H1 (cell line): ENCODE results near the gene GPC2. TPM values are rescaled to one million over a fixed set of nuclear protein-coding genes. Genes with fewer than 3 reads are reported as not detected.

Source experiments
- CREB1 ChIP-seq: IDR thresholded peaks from 2 replicates; pipeline ENCODE4 v1.6.1; 2012; ENCODE audit warnings: inconsistent platforms
- HDAC6 ChIP-seq: IDR thresholded peaks from one replicate; pipeline ENCODE4 v1.7.1; 2012; ENCODE audit warnings: low read depth, mild to moderate bottlenecking, inconsistent platforms, low read length, moderate library complexity
- PHF8 ChIP-seq: fragments of 200-600 bp; sonication (generic); conservative IDR thresholded peaks from 2 replicates; pipeline ENCODE4 v1.7.1; 2012; ENCODE audit warnings: low read depth, mild to moderate bottlenecking, inconsistent platforms, low read length, moderate library complexity
- POLR2AphosphoS5 ChIP-seq: IDR thresholded peaks from 2 replicates; pipeline ENCODE4 v1.6.1; 2011; ENCODE audit warnings: low read depth, low read length
- USF2 ChIP-seq: IDR thresholded peaks from 2 replicates; pipeline ENCODE4 v1.6.1; 2011; ENCODE audit warnings: low read length, improper control_type of control experiment
- YY1 ChIP-seq: IDR thresholded peaks from 2 replicates; pipeline ENCODE4 v1.6.1; 2011; ENCODE audit warnings: low read depth, mild to moderate bottlenecking, low read length
- polyA plus RNA-seq, 7 experiments: library from polyadenylated mRNA; depleted of rRNA in 3 of 7; stranded (reverse) in 5 of 7; unstranded in 2 of 7; fragments of >200 nt in 5 of 7; fragments of 200-250 nt in 2 of 7; gene quantifications; 1 replicate in 5 of 7; 2 replicates in 1 of 7; 4 replicates in 1 of 7; pipeline versions ENCODE4 v1.2.1 to v1.2.3, GENCODE V29; 2011 to 2013; ENCODE audit warnings: missing spikeins in 2 of 7, mixed read lengths in 2 of 7
- total RNA-seq: library from RNA; stranded (reverse); fragmentation: NEBNext Ultra II Directional; extraction: Animal tissue kit (Norgen Biotek cat#: 25700); gene quantifications from 2 replicates; pipeline ENCODE4 v1.2.1, GENCODE V29; 2021

The GPC2 gene
- total and polyA plus RNA-seq, 2 of the 8 experiments (the other 6 are each of a cell fraction or from before 2014, with no cell fraction given), result 25.3 to 44.8 TPM

- no peak for TF ChIP-seq USF2
- TF ChIP-seq CREB1, result no peak
- TF ChIP-seq YY1, result no peak
- no peak for TF ChIP-seq POLR2AphosphoS5
- TF ChIP-seq PHF8, result no peak
- no peak for TF ChIP-seq HDAC6
These were observed 18.0 kb downstream of the GPC2 start (continued) for GRCh38 chr7:100159099-100159623.
